ENCODE data around the gene ZBTB16. TPM values are rescaled to one million over a fixed set of nuclear protein-coding genes. Genes with fewer than 3 reads are reported as not detected.

Gene ZBTB16
- total RNA-seq, 2 donors from 2014 or later = 2.0 to 13.7 TPM

DNA sequence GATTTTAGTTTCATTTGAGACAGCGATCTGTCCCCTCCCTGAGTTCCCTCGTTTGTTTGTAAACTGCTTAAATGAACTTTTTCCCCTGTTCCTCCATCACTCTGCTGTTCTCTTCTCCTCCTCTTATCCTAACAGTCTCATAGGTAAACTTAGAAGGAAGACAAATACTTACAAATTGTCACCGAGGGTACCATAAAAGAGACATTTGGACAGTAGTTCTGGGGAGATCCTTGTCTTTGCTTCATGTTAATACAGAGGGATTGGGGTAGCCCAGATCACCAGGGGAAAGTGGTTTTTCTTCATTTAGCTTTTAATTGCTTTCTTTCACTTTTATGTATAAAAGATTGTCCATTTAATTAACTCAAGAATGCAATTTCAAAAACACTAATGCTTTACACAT lies 46.1 kb downstream of the ZBTB16 start:
- no peak overlapping the region for H3K4me3 ChIP-seq
- TF ChIP-seq, protein P1, sequence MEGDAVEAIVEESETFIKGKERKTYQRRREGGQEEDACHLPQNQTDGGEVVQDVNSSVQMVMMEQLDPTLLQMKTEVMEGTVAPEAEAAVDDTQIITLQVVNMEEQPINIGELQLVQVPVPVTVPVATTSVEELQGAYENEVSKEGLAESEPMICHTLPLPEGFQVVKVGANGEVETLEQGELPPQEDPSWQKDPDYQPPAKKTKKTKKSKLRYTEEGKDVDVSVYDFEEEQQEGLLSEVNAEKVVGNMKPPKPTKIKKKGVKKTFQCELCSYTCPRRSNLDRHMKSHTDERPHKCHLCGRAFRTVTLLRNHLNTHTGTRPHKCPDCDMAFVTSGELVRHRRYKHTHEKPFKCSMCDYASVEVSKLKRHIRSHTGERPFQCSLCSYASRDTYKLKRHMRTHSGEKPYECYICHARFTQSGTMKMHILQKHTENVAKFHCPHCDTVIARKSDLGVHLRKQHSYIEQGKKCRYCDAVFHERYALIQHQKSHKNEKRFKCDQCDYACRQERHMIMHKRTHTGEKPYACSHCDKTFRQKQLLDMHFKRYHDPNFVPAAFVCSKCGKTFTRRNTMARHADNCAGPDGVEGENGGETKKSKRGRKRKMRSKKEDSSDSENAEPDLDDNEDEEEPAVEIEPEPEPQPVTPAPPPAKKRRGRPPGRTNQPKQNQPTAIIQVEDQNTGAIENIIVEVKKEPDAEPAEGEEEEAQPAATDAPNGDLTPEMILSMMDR (IDR thresholded peaks at IDR 0.05) = no peak
- no peak overlapping the region for H3K9ac ChIP-seq (ENCODE audit: low read depth in 2 of 2, low read length in 2 of 2)
- no peaks in the 10 kb centered on the region for H3K4me1 ChIP-seq
- intact Hi-C loops (cut with DNase I) = no loop called here
- H3K27me3 ChIP-seq = no peaks in the 10 kb centered on the region
- no peaks in the 10 kb centered on the region for H3K36me3 ChIP-seq
- no peaks in the 10 kb centered on the region for H3K9me3 ChIP-seq
- no peak for DNase-seq
- H3K27ac ChIP-seq = no peak overlapping the region

DNA sequence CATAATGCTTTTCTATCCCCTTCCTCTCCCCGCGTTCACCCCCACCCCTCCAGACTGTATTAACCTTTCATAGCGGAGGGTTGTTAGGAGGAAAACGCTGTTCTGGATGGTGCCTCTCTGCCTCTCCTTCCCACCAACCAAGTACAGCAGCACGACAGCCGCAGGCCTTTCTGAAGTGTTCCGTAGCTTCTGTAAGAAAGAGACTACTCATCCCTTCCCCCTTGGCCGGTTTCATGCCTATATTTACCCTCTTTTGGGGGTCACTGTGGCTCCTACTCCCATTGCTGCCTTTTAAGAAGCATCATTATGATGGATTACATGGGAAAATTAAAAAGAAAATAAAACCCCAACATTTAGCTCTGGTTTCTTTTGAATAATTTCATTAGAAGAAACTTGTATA lies 46.5 kb downstream of the ZBTB16 start:
- no peak overlapping the region for H3K9ac ChIP-seq (ENCODE audit: low read depth in 2 of 2, low read length in 2 of 2)
- H3K27ac ChIP-seq = no peak overlapping the region
- DNase-seq = no peak
- no peaks in the 10 kb centered on the region for H3K27me3 ChIP-seq
- no peaks in the 10 kb centered on the region for H3K4me1 ChIP-seq
- no peaks in the 10 kb centered on the region for H3K9me3 ChIP-seq
- H3K4me3 ChIP-seq = no peak overlapping the region
- no peaks in the 10 kb centered on the region for H3K36me3 ChIP-seq
- TF ChIP-seq, protein P1 (IDR thresholded peaks at IDR 0.05) = no peak
- intact Hi-C loops (cut with DNase I) = no loop called here

DNA sequence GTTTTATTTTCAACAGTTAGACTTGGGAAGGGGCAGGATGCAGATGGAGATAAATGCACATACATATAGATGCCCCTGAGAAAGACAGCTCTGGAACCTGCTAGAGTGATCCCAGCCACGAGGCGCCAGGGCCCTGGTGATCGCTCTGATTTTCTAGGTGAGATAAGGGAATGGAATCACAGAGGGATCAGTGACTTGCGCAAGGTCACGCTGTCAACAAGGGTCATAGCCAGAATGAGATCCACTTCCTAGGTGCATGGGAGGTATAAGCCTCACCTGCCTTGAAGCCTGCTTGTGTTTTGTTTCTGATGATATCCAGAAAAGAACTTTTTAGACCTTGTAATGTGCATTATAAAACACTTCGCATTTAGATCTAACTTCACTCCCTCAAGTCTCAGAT lies 47.5 kb downstream of the ZBTB16 start:
- no peak overlapping the region for H3K9ac ChIP-seq (ENCODE audit: low read depth in 2 of 2, low read length in 2 of 2)
- H3K27me3 ChIP-seq = no peaks in the 10 kb centered on the region
- TF ChIP-seq, protein P1 (IDR thresholded peaks at IDR 0.05) = no peak
- DNase-seq = no peak
- H3K4me3 ChIP-seq = no peak overlapping the region
- H3K4me1 ChIP-seq = no peaks in the 10 kb centered on the region
- intact Hi-C loops (cut with DNase I) = no loop called here
- H3K9me3 ChIP-seq = no peaks in the 10 kb centered on the region
- no peaks in the 10 kb centered on the region for H3K36me3 ChIP-seq
- no peak overlapping the region for H3K27ac ChIP-seq

DNA sequence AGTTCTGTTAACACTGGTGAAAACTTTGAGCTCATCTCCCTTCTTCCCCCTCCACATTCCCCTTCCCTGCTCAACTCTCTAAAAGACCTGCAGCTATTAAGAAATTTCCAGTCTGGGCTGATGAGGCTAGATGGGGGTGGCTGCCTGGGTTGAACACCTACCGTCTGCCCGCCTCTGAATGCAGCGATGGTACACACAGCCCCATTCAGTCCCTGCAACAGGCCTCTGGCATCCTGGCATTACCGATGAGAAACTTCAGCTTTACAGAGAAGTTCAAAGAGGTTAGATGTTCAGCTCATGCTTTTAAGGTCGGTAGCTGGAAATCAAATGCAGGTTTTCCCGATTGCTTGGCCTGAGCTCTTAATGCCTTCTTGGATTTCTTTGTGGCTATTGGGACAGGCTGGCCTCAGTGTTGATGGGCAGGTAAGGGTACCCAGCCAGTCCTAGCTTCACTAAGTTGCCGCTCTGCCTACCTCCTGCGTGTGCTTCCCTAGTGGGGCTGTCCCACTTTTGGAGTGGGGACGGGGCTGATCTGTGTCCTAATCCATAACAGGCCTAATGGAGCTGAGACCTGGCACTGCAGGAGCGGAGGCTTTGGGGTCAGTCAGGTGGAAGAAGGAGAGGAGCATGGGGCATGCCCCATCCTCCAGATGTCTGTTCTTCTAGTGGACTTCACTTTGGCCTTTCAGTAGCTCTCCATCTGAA lies 49.1 kb downstream of the ZBTB16 start:
- H3K9ac ChIP-seq (ENCODE audit: low read depth in 2 of 2, low read length in 2 of 2) = no peak overlapping the region
- TF ChIP-seq, protein P1 (IDR thresholded peaks at IDR 0.05) = no peak
- H3K27me3 ChIP-seq = no peaks in the 10 kb centered on the region
- H3K27ac ChIP-seq = no peak overlapping the region
- no peak overlapping the region for H3K4me3 ChIP-seq
- no peaks in the 10 kb centered on the region for H3K9me3 ChIP-seq
- no peak for DNase-seq
- intact Hi-C loops (cut with DNase I) = no loop called here
- H3K36me3 ChIP-seq = no peaks in the 10 kb centered on the region
- no peaks in the 10 kb centered on the region for H3K4me1 ChIP-seq

DNA sequence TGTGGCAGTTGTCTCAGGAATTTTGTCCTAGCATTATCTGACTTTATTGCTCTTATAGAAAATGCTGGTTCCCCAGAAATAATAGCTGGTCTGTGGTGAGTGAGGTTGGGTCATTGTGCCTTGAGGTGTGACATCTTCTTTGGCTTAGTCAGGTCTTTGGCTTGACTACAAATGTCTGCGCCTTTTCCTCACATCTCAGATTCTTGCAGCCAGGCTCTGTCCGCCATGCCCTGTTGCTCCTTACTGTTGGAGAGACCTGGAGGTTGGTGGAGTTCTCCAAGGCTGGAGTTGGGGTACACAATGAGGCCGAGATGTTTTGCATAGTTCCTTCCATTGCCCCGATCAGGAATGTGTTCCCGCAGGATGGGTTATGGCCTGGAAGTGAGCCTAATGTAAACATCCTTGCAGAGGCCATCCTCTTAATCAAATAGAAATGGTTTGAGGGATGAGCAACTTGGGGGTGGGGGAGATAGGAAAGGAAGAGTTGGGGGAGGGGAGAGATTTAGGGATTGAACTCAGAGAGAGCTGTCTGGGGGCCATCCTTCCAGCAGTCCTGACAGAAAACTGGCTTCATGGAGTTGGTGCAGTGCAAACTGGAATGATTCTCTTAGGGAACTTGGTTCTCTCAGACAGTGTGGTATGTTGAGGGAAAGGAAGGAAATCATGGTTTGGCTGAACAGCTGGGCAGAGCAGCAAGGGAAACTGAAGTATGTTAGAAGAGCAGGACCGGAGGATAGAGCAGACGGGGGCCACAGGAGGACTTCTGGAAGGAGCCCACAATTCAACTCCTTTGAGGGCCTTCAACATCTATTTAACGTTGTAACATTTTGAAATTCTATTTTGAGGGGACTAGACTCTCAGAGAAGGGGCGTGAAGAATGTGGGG lies 49.9 kb downstream of the ZBTB16 start:
- H3K9me3 ChIP-seq = no peaks in the 10 kb centered on the region
- no peaks in the 10 kb centered on the region for H3K27me3 ChIP-seq
- H3K4me3 ChIP-seq = no peak overlapping the region
- H3K4me1 ChIP-seq = no peaks in the 10 kb centered on the region
- no peak overlapping the region for H3K27ac ChIP-seq
- no peak overlapping the region for H3K9ac ChIP-seq (ENCODE audit: low read depth in 2 of 2, low read length in 2 of 2)
- TF ChIP-seq, protein P1 (IDR thresholded peaks at IDR 0.05) = no peak
- intact Hi-C loops (cut with DNase I) = no loop called here
- H3K36me3 ChIP-seq = no peaks in the 10 kb centered on the region
- no peak for DNase-seq
